HUES64 (cell line): ENCODE data around the gene SRSF8. TPM values are rescaled to one million over a fixed set of nuclear protein-coding genes. Genes with fewer than 3 reads are reported as not detected.
"Not testable (repeated sequence)": the region's sequence is repeated elsewhere in the genome, so short reads cannot be mapped to it uniquely, and the experiment has no call there.

ENCODE experiments used
- H3K27ac ChIP-seq: 2 replicates; pipeline ENCODE4 v1.7.0; 2013; ENCODE audit warnings: low read depth, low read length, inconsistent platforms
- H3K27me3 ChIP-seq: 2 replicates; pipeline ENCODE4 v1.6.1; 2013; ENCODE audit warnings: mild to moderate bottlenecking, low read length; ENCODE audit not compliant: insufficient read depth
- H3K36me3 ChIP-seq: 2 replicates; pipeline ENCODE4 v1.6.1; 2013; ENCODE audit warnings: mild to moderate bottlenecking, low read length; ENCODE audit not compliant: insufficient read depth
- H3K4me1 ChIP-seq: 2 replicates; pipeline ENCODE4 v1.6.1; 2013; ENCODE audit warnings: mild to moderate bottlenecking, low read length, moderate library complexity; ENCODE audit not compliant: insufficient read depth
- H3K4me3 ChIP-seq: 2 replicates; pipeline ENCODE4 v1.5.1; 2013; ENCODE audit warnings: mild to moderate bottlenecking, low read length, moderate library complexity
- H3K9ac ChIP-seq: 2 replicates; pipeline ENCODE4 v1.6.1; 2013; ENCODE audit warnings: mild to moderate bottlenecking, low read depth, low read length
- H3K9me3 ChIP-seq: 2 replicates; pipeline ENCODE4 v1.6.1; 2013; ENCODE audit warnings: low read depth, low read length; ENCODE audit not compliant: insufficient read depth
- WGBS: fragments of 150-250, 120-280 bp; methylation state at CpG from one replicate; pipeline ENCODE4 v1.1.7; 2013; ENCODE audit warnings: missing lambda C conversion rate; 5-methylcytosine and 5-hydroxymethylcytosine counted together
- polyA plus RNA-seq, 2 experiments: library from polyadenylated mRNA; stranded (reverse); fragments of 50-300 nt; gene quantifications; one replicate each; pipeline ENCODE4 v1.2.3, GENCODE V29; 2013

The SRSF8 gene, protein sequence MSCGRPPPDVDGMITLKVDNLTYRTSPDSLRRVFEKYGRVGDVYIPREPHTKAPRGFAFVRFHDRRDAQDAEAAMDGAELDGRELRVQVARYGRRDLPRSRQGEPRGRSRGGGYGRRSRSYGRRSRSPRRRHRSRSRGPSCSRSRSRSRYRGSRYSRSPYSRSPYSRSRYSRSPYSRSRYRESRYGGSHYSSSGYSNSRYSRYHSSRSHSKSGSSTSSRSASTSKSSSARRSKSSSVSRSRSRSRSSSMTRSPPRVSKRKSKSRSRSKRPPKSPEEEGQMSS
- 15.9 TPM for polyA plus RNA-seq (2013, experiment 1 of 2)
- 14.3 TPM for polyA plus RNA-seq (2013, experiment 2 of 2)

DNA sequence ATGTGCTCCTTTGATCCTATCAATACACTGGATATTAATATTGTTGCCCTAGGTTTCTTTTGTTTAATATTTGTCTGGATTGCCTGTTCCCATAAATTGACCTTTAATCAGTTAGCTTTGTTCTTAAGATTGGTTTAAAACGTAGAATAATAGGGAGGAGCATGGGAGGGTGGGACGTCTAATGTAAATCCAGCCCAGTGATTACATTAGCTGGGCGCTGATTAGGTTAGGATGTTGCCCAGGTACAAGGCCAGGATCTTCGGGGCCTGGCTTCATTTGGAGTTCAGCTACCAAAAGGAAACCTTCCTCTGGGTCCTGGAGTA, at the start of gene SRSF8:
TSS of gene SRSF8 (plus strand) at position 204 of the 323 bp plus-strand sequence. CDS start 308 bp downstream, outside the sequence.
- Histone ChIP-seq H3K9ac (peak within 1 kb of the TSS; percentile 85), H3K36me3 (no peaks in the 10 kb centered on the region), H3K27me3 (peaks cover 2% of the 10 kb centered on the region; the same call in 1 of the 2 replicates), H3K9me3 (no peaks in the 10 kb centered on the region), H3K4me1 (peaks cover 14% of the 10 kb centered on the region), H3K27ac (peak within 1 kb of the TSS; percentile 53; the same call in 1 of the 2 replicates), H3K4me3 (peak within 1 kb of the TSS; percentile 79)
- WGBS = 0% methylated on average over 4 of the region's 4 CpGs

DNA sequence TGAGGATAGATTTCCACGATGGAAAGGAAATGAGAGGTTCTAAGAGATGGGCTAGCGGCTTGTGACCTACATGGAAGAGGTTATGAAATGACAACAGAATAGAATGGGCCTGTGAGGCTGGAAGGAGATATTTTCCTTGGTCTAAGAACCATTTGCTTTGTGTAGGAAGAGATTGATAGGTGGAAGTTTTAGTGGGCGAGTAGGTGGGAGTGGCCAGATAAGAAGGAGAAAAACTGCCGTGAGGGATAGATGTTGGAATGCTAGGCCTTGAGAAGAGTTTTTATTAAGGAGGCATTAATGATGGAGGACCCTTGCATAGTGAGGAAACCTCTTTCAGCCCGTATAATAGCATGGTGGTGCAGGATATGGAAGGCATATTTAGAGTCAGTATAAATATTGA, 45.3 kb upstream of the SRSF8 start:
- not testable (repeated sequence) for H3K27me3 ChIP-seq, H3K9ac ChIP-seq, H3K4me3 ChIP-seq, H3K27ac ChIP-seq, H3K4me1 ChIP-seq, H3K36me3 ChIP-seq, H3K9me3 ChIP-seq
- 91% methylated on average over 5 of the region's 5 CpGs for WGBS

DNA sequence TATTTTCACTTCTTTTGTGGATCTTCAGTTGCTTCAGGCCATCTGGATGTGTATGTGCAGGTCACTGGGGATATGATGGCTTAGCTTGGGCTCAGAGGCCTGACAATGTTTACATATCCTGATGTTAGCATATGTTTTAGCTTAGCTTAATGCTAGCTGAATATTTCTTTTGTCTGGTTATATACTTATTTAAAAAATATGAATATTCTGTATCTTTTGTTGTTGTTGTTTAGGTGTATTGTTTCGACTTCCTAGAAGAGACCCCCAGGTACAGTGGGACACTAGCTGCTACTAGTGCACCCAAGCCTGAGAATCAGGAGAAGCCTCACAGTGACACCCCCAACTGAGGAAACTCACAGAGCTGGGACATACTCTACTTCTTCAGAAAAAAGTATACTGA, 41.8 kb upstream of the SRSF8 start, which contains the start of gene KDM4E:
TSS of gene KDM4E (plus strand) at position 301 of the 400 bp plus-strand sequence. CDS start 300 bp downstream, outside the sequence.
- Histone ChIP-seq H3K4me1 (no peaks in the 10 kb centered on the region), H3K27ac (no peak within 1 kb of the TSS), H3K27me3 (no peaks in the 10 kb centered on the region), H3K4me3 (no peak within 1 kb of the TSS), H3K9ac (no peak within 1 kb of the TSS), H3K36me3 (no peaks in the 10 kb centered on the region), H3K9me3 (no peaks in the 10 kb centered on the region)
- 89% methylated on average over 1 of the region's 1 CpG for WGBS

DNA sequence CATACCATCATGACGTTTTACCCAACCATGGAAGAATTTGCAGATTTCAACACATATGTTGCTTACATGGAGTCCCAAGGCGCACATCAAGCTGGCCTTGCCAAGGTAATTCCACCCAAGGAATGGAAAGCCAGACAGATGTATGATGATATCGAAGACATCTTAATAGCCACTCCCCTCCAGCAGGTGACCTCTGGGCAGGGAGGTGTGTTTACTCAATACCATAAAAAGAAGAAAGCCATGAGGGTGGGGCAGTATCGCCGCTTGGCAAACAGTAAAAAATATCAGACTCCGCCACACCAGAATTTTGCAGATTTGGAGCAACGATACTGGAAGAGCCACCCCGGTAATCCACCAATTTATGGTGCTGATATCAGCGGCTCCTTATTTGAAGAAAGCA, 41.1 kb upstream of the SRSF8 start:
- H3K4me1 ChIP-seq, H3K4me3 ChIP-seq, H3K27ac ChIP-seq, H3K27me3 ChIP-seq, H3K36me3 ChIP-seq, H3K9me3 ChIP-seq, H3K9ac ChIP-seq: not testable (repeated sequence)
- 98% methylated on average over 2 of the region's 9 CpGs for WGBS

DNA sequence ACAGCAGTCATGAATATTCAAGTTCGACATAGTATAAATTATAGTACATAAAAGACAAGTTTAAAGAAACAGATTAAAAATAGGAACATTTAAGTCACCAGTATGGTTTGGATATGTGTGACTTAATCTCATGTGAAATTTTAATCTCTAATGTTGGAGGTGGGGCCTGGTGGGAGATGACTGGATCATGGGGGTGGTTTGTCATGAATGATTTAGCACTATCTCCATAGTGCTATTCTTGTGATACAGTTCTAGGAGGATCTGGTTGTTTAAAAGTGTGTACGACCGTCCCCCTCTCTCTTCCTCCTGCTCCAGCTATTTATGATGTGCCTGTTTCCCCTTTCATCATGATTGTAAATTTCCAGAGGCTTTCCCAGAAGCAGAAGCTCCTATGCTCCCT, 38.4 kb upstream of the SRSF8 start:
- Histone ChIP-seq H3K27ac (no peak overlapping the region), H3K4me3 (no peak overlapping the region), H3K9ac (no peak overlapping the region), H3K4me1 (no peaks in the 10 kb centered on the region), H3K9me3 (no peaks in the 10 kb centered on the region), H3K27me3 (no peaks in the 10 kb centered on the region), H3K36me3 (no peaks in the 10 kb centered on the region)
- 96% methylated on average over 2 of the region's 3 CpGs for WGBS

DNA sequence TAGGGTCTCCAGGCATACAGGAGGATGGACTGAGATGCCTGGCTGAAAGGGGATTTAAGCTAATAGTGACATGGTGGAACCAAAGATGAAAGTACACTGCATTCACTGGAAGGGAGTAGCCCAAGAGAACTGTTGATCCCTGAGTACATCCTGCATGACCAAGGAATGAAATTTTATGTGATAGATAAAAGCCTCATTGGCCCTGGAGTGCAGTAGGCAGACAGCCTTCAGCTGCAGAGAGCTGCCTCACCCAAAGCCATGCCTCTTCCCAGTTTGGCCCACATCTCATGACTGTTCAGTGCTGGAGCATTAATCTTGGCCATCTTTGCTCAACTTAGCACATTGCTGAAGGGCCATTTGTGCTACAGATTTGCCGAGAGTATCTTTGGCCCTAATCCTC, 33.7 kb upstream of the SRSF8 start:
- Histone ChIP-seq H3K9ac (no peak overlapping the region), H3K27me3 (no peaks in the 10 kb centered on the region), H3K36me3 (no peaks in the 10 kb centered on the region), H3K4me3 (no peak overlapping the region), H3K27ac (no peak overlapping the region), H3K9me3 (no peaks in the 10 kb centered on the region), H3K4me1 (no peaks in the 10 kb centered on the region)
- 89% methylated on average over 1 of the region's 1 CpG for WGBS

DNA sequence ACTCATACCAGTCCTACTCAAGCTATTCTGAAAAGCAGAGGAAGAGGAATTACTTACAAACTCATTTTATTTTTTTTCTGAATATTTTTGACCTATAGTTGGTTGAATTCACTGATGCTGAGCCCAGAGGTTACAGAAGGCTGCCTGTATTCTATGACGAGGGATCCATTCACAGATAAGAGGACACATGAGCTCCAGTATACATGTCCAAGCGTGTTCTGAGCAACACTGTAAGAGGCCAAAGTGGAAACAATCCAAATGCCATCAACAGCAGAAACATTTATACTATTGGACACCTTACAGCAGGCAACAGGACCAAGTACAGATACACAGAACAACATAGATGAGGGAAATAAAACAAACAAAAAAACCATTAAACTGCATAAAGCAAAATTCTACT, 31.4 kb upstream of the SRSF8 start:
- Histone ChIP-seq H3K9me3 (no peaks in the 10 kb centered on the region), H3K9ac (no peak overlapping the region), H3K4me1 (no peaks in the 10 kb centered on the region), H3K36me3 (no peaks in the 10 kb centered on the region), H3K27ac (no peak overlapping the region), H3K4me3 (no peak overlapping the region), H3K27me3 (no peaks in the 10 kb centered on the region)
- 92% methylated on average over 2 of the region's 2 CpGs for WGBS

DNA sequence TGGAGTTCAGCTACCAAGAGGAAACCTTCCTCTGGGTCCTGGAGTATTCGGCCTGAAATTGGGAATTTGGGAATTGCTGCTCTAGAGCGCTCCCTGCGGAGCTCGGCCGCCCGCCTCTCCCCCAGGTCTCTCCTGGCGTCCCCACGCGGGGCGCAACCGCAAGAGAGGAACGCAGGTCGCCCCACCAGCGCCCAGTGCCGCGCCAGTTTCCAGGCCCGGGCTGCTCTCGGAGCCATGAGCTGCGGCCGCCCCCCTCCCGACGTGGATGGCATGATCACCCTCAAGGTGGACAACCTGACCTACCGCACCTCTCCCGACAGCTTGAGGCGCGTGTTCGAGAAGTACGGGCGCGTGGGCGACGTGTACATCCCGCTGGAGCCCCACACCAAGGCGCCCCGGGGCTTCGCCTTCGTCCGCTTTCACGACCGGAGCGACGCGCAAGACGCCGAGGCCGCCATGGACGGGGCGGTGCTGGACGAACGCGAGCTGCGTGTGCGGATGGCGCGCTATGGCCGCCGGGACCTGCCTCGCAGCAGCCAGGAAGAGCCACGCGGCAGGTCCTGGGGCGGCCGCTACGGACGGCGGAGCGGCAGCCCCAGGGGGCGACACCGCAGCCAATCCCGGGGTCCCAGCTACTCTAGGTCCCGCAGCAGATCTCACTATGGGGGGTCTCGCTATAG, 29.2 kb upstream of the SRSF8 start:
- H3K27ac ChIP-seq, H3K4me3 ChIP-seq, H3K9me3 ChIP-seq, H3K4me1 ChIP-seq, H3K9ac ChIP-seq, H3K27me3 ChIP-seq, H3K36me3 ChIP-seq: not testable (repeated sequence)
- WGBS = 96% methylated on average over 71 of the region's 71 CpGs

DNA sequence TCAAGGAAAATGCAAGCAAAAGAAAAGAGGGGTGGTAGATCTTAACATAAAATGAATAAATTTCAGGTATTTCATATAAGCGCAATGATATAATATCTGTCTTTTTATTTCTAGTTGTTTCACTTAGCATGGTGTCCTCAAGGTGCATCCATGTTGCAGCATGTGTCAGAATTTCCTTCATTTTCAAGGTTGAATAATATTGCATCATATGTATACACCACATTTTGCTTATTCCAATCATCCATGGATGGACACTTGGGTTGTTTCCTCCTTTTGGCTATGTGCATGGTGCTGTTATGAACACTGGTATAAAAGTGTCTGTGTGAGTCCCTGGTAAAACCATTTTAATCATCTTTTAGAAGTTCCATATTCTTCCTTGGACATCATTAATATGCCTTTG, 24.5 kb upstream of the SRSF8 start:
- no peaks in the 10 kb centered on the region for H3K36me3 ChIP-seq
- H3K27ac ChIP-seq = no peak overlapping the region
- H3K27me3 ChIP-seq = no peaks in the 10 kb centered on the region
- no peaks in the 10 kb centered on the region for H3K9me3 ChIP-seq
- H3K4me1 ChIP-seq = no peaks in the 10 kb centered on the region
- no peak overlapping the region for H3K9ac ChIP-seq
- WGBS = no CpG with 5 or more reads among the region's 1 CpG
- H3K4me3 ChIP-seq = no peak overlapping the region

DNA sequence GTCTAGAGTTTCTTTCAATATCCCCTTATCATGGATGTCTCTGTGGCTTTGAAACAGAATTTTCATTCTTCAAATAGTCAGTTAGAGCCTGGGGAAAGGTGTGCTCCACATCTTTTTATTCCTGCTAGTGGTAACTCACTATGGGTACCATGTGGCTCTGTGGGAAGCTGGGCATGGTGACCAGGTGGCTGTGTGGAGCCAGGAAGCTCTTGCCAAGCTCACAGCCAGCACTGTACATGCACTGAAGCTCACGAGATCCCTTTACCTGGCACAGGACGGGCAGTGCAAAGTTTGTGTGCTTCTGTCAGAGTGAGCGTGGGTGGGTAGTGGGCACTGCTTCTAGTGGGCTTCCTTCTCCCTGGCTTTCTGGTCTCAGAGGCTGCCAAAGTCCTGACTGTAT, 23.8 kb upstream of the SRSF8 start:
- H3K36me3 ChIP-seq = no peaks in the 10 kb centered on the region
- H3K4me1 ChIP-seq = no peaks in the 10 kb centered on the region
- no peak overlapping the region for H3K4me3 ChIP-seq
- H3K9me3 ChIP-seq = no peaks in the 10 kb centered on the region
- no peak overlapping the region for H3K9ac ChIP-seq
- H3K27me3 ChIP-seq = no peaks in the 10 kb centered on the region
- no peak overlapping the region for H3K27ac ChIP-seq
- 87% methylated on average over 3 of the region's 3 CpGs for whole genome bisulfite sequencing

DNA sequence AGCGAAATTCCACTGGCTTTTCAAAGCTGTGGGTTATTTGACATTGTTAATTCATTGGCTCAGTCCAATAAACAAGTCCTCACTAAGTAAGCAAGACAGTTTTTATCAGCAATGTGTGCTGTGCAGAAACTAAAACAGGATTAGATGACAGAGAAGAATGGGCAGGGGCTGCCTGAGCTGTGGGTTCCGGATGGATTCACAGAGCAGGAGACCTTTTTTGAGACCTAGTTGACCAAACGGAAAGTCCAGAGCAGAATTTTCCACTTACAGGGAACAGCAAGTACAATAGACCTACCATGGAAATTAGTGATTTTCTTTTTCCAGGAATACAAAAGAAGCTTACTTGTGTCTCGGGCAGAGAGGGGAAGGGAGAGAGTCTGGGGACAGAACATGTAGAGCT, 22.7 kb upstream of the SRSF8 start:
- Histone ChIP-seq H3K9ac (no peak overlapping the region), H3K27ac (no peak overlapping the region), H3K27me3 (no peaks in the 10 kb centered on the region), H3K9me3 (no peaks in the 10 kb centered on the region), H3K4me3 (no peak overlapping the region), H3K4me1 (no peaks in the 10 kb centered on the region), H3K36me3 (no peaks in the 10 kb centered on the region)
- 92% methylated on average over 4 of the region's 4 CpGs for WGBS
